GM18870 (cell line): ENCODE measurements around the gene NTM.

Experiments used
- ATAC-seq: cut with Tn5 transposase; IDR thresholded peaks from one replicate; pipeline ENCODE4 v1.9.1; 2021; ENCODE audit warnings: moderate library complexity; ENCODE audit not compliant: unreplicated experiment

Gene NTM

GRCh38 chr11:131372234-131372962 lies 2.0 kb downstream of the NTM start:
- ATAC-seq, result no peak

DNA sequence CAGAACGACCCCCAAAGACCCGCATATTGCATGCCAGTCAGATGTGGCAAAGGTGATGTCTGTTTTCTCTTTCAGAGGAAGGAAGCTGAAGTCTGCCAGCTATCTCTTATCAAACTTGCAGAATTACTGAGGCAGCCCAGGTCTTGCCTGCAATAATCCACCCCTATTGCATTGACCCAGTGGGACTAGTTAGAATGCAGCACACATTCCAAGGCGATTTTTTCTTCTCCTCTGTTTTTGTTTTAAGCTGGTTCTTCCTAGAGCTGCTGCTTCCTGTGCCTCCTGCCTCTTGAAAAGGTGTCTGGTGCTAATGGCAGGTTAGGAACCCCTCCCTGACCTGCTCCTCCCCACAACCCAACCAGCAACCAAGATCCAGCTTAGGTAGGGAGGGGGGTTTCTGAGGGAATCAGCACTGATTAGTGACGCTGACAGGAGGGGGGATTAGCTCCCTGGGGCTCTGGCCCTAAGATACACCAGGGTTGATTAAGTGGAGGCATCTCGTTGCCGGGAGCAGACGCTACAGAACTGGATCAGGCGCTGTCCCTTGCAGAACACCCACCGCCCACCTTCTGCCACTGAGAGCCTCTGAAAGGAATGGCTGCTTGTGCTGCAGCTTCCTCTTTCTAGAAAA lies 2.8 kb downstream of the NTM start:
- ATAC-seq, result no peak

DNA sequence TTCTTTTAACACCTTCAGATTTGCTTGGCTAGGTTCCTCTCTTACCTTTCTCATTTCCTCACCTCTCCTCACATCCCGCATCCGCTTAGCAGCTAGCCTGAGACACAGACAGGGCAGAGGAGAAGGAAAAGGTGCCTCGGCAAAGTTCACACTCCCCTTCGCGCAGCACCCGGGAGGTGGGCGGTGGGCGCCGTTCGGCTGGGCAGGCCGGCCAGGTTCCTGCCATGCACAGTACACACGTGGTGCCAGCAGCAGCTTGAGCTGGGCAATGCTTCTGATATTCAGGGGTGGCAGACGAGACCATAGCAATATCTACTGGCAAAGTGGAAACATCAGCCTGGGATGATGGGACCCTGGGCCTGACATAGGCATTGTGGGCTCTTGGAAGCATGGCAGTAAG lies 3.3 kb downstream of the NTM start:
- ATAC-seq, result no peak

GRCh38 chr11:131375421-131375820 lies 5.0 kb downstream of the NTM start:
- ATAC-seq, result no peak

DNA sequence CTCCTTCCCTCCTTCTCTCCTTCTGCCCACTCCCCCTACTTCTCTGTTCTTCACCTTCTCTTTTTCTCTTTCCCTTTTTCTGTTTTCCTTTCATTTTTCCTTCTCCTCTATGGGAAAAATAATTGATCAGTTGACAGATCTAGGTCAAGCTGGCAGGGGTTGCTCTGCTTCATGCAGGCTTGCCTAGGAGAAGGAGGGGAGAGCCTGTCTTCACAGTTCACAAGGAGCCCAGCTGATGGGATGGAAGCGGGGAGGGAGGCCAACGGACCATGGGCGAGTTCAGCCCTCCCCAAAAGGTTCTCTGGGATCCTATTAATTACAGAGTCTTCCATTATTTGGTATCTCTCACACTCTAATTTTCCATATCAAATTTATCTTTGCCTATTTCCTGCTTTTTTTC lies 5.5 kb downstream of the NTM start:
- no peak for ATAC-seq

DNA sequence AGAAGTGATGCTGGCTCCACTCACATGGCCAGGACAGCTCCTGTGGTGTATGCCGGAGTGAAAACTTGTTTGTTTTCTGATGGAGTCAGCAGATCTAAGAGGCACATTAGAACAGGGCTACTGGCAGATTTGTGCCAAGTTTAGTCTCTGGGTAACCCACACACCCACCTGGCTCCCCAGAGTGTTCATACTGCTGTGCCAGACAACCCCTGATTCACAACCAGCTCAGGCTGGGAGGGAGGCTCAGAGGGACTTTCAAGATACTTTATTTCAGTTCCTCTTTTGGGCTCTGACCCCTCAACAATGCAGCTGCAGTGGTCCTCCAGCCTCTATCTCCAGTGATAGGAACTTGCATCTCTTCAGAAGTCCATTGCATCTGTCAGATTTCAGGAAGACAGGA lies 8.5 kb downstream of the NTM start:
- ATAC-seq, result peak; percentile 61

GRCh38 chr11:131385763-131386390 lies 15.5 kb downstream of the NTM start:
- no peak for ATAC-seq

GRCh38 chr11:131386408-131386807 lies 16.0 kb downstream of the NTM start:
- no peak for ATAC-seq

- no peak for ATAC-seq
These were observed 17.6 kb downstream of the NTM start for GRCh38 chr11:131388030-131388429.

DNA sequence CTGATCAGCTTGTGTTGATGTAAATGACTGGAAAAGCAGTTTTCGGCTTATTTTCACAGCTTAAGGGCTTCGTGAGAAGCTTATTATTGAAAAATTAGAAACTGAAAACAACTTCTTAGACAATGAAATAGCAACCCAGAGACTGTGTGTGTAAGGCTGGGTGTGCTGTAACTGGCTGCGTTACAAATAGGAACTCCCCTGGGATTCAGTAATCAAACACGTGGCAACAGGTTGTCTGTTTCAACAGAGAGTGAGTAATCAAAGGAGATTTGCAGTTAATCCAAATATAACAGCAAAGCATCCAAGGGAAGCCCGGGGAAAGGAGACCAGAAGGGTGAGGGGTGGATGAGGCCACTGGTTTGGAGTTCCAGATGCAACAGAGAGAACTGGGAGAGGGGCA lies 19.2 kb downstream of the NTM start:
- ATAC-seq, result no peak

DNA sequence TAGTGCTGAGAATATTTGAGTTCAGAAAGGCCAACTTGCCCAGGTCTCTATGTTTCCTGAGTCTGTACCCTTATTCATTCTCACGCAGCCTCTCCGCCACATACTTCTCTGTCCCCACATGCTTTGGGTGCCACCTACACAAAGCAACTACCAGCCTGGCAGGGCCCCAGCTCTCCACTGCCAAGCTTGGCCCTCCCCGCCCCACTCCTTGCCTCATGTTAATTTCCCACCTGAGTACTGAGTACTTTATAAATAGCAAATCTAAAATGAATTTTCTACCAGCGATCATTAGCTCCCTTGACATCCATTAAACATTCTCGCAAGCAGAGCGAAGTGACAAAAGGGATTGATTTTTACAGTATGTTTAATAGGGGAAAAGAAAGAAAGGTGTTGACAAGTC lies 20.8 kb downstream of the NTM start:
- no peak for ATAC-seq

- ATAC-seq, result no peak
These were observed 22.3 kb downstream of the NTM start for GRCh38 chr11:131392528-131393255.

DNA sequence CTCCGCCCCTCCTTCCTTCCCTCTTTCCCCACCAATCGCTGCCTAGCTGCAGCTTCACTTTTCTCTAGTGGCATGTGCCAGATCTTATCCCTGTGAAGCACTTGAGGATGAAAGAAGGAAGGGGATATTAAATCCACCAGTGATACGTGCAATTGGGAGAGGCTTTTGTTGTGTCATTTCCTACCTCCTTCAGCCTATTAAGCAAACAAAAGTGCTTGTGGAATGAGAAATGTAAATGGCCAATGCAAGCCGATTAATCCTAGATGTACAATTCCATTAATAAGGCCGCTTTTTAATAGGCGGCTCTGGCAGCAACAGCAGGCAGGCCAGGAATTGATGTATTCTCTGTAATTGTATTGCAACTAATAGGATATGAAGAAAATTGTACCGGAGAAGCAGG lies 23.3 kb downstream of the NTM start:
- no peak for ATAC-seq

DNA sequence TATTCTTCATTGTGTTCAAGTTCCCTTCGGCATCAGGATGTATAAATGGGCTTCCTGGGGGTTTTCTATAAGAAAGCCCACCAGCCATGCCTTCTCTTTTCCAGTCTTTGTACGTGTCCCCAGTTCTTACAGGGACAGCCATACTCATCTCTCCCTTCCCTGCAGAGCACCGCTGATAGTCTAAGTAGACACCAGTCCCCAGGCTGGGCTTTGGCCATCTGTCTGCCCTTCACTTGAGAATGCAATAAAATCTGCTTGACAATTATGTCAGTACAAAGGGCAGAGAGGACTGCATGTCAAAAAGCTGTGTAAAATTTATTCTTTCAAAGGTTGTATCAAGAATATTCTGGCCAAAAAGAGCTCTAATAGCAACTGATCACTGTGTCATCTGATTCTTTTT lies 27.3 kb downstream of the NTM start:
- no peak for ATAC-seq

DNA sequence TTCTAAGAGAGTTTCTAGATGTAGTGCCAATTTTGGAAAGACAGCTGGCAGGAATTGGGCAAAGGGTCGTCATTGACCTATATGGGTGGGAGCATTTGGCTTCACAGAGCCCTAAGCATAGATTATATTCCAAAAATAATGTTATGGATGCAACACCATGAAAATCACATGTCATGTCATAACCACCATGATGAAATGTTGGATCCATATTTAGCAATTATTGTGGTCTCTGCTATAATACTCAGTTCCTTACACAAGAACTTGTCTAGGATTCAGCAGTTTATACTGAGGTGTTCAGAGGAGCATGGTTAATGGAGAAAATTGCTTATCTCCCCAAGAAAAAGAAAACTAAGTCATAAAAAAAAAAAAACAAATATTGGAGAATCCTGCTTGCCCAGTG lies 31.6 kb downstream of the NTM start:
- no peak for ATAC-seq

DNA sequence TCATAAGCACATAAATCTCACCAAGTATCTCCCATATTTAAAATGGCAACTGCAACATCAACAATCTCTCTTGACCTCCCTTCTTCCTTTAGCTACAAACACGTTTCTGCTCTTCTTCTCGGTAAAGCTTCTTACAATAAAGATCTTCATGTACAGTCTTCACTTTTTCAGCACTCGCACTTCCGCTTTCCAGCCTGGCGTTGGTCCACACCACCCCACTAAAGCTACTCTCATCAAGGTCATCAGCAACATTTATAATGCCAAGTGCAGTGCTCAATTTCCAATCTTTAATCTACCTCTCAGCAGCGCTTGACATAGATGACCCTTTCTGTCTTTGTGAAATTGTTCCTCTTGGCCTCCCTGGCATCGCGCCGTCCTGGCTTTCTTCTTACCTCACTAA lies 33.6 kb downstream of the NTM start:
- ATAC-seq, result no peak

DNA sequence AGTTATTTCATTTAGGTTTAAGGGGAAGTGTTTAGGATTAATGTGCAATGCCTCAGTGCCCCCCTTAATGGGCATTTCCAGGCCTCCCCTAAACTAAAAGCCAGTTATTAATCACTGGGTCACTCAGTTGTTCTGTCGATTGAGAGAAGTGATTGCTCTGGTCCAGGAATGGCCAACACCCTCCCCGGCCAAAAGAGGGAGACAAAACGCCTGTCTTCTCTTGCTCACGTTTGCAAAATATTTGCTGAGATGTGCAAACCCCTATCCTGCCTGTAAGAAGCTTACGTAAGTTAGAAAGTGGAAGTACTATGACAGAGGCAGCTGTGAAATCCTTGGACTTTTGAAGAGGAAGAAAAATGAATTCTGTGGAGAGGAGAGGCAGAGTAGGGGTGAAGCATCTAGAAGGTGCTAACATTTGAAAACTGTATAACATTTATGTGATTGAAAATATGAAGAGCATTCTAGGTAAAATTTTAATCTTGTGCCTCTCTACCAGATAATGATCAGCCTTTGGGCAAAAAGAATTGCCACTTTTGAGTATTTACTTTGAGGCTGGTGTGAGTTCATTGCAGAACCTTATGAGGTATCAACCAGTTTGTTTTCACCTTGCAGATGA lies 37.7 kb downstream of the NTM start:
- ATAC-seq, result no peak

DNA sequence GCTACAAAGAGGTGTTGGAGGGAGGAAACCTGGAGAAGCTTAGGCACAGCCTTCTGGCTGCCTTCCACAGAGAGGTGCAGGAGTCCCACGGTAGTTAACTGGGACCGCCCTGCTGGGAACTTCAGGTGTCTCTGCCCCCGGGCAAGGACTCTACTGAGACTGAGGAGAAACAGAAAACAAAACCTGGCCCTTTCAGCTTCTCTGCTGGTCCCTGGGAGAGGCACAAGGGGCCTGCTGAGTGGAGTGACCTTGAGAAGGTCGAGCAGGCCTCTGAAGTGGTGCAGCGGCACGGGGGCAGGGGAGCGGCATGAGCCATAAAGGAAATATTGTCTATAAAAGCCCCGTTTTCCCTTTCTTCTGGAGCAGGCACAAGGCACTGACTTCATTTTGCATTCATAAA lies 38.9 kb downstream of the NTM start:
- no peak for ATAC-seq

GRCh38 chr11:131411636-131412035 lies 41.2 kb downstream of the NTM start:
- no peak for ATAC-seq

DNA sequence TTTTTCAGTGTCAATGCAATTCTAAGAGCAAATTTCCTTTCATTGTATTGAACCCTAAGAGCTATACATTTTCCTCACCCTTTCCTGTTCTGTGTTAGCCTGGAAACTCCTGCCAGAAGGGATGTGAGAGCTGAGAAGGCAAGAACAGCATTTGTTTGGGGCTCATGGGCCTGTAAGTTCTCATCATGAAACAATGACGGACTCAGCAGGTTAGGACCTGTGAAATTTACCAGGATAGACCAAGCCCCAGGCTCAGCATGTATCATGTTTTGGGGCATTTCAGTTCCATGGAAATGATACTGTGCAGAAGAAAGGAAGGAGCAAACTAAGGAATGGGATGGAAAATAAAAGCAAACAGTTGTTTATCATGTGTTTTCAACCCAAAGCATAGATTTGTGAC lies 41.6 kb downstream of the NTM start:
- no peak for ATAC-seq

GRCh38 chr11:131413217-131413616 lies 42.8 kb downstream of the NTM start:
- no peak for ATAC-seq
